ENCODE data around the gene LAMA5. TPM values are rescaled to one million over a fixed set of nuclear protein-coding genes. Genes with fewer than 3 reads are reported as not detected.

The LAMA5 gene
- total RNA-seq, 2 experiments from 2014 or later = 53.3 to 162 TPM

- DNase-seq (ENCODE audit: low spot score) = no peak
- Histone ChIP-seq H3K79me2 (ENCODE audit: insufficient read depth, low read depth, low read length) (peaks cover 7% of the 10 kb centered on the region; the same call in 1 of the 2 replicates), H3K9me3 (ENCODE audit: low read length) (no peaks in the 10 kb centered on the region), H2AFZ (ENCODE audit: low read length) (no peak overlapping the region), H3K9me2 (ENCODE audit: insufficient read depth, low read length) (no peaks in the 10 kb centered on the region), H3K27ac (ENCODE audit: low read depth, low read length, poor library complexity, severe bottlenecking) (no peak overlapping the region), H3K36me3 (ENCODE audit: insufficient read depth, low read length) (peaks cover 9% of the 10 kb centered on the region; the same call in 1 of the 2 replicates), H3K4me1 (ENCODE audit: insufficient read depth, low read length, poor library complexity, severe bottlenecking) (peaks cover 32% of the 10 kb centered on the region), H4K20me1 (ENCODE audit: insufficient read depth, low read length) (no peaks in the 10 kb centered on the region), H3K4me2 (ENCODE audit: low read length) (no peak overlapping the region), H3K4me3 (ENCODE audit: low read depth, low read length, poor library complexity, severe bottlenecking) (no peak overlapping the region)
- intact Hi-C loops (cut with micrococcal nuclease; ENCODE audit: unreplicated experiment) = loop anchor here (5.0 to 10.0 kb wide), 2 partner anchors 340 to 388 kb away; partner anchors contain the start of gene TAF4
- no TSS peak for BruUV-seq (replicated peaks)
- TF ChIP-seq EZH2phosphoT487 (IDR thresholded peaks at IDR 0.05; ENCODE audit: borderline replicate concordance, low read depth, low read length) = no peak
- TF ChIP-seq, protein P1, sequence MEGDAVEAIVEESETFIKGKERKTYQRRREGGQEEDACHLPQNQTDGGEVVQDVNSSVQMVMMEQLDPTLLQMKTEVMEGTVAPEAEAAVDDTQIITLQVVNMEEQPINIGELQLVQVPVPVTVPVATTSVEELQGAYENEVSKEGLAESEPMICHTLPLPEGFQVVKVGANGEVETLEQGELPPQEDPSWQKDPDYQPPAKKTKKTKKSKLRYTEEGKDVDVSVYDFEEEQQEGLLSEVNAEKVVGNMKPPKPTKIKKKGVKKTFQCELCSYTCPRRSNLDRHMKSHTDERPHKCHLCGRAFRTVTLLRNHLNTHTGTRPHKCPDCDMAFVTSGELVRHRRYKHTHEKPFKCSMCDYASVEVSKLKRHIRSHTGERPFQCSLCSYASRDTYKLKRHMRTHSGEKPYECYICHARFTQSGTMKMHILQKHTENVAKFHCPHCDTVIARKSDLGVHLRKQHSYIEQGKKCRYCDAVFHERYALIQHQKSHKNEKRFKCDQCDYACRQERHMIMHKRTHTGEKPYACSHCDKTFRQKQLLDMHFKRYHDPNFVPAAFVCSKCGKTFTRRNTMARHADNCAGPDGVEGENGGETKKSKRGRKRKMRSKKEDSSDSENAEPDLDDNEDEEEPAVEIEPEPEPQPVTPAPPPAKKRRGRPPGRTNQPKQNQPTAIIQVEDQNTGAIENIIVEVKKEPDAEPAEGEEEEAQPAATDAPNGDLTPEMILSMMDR (conservative IDR thresholded peaks at IDR 0.05; ENCODE audit: low read length) = no peak
- ChIA-PET POLR2A (no interaction called here), CTCF (ENCODE audit: unreplicated experiment) (no interaction called here)
Measured at GRCh38 chr20:62404761-62405107, 37.6 kb upstream of the LAMA5 start.

DNA sequence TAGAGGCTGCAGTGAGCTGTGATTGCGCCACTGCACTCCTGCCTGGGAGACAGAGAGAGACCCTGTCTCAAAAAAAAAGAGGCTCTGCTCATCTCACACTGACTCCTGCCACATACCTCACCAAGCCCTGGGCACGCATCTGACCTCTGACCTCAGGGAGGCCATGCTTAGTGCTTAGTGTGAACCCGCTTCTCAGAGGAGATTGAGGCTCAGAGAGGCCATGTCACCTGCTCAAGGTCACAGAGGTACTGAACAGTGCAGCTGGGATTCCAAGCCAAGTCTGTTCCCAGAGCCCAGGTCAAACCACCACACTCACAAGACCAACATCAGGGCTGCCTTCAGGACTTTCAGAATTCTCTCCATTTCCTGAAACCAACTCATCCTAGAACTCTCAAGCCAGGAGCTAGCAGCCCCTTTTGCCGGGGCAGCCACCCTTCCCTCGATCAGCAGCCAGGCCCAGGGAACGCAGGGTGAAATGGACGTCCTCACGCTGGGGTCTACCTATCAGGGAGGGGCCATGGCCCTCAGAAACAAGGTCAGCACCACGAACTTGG, 37.1 kb upstream of the LAMA5 start:
- Histone ChIP-seq H3K4me3 (ENCODE audit: low read depth, low read length, poor library complexity, severe bottlenecking) (no peak overlapping the region), H3K4me2 (ENCODE audit: low read length) (no peak overlapping the region; the same call in 1 of the 2 replicates), H3K36me3 (ENCODE audit: insufficient read depth, low read length) (peaks cover 9% of the 10 kb centered on the region; the same call in 1 of the 2 replicates), H3K9me3 (ENCODE audit: low read length) (no peaks in the 10 kb centered on the region), H4K20me1 (ENCODE audit: insufficient read depth, low read length) (no peaks in the 10 kb centered on the region), H3K79me2 (ENCODE audit: insufficient read depth, low read depth, low read length) (peaks cover 7% of the 10 kb centered on the region; the same call in 1 of the 2 replicates), H3K9me2 (ENCODE audit: insufficient read depth, low read length) (no peaks in the 10 kb centered on the region), H3K27ac (ENCODE audit: low read depth, low read length, poor library complexity, severe bottlenecking) (no peak overlapping the region), H3K4me1 (ENCODE audit: insufficient read depth, low read length, poor library complexity, severe bottlenecking) (peaks cover 26% of the 10 kb centered on the region), H2AFZ (ENCODE audit: low read length) (no peak overlapping the region)
- no peak for DNase-seq (ENCODE audit: low spot score)
- no TSS peak for BruUV-seq (replicated peaks)
- intact Hi-C loops (cut with micrococcal nuclease; ENCODE audit: unreplicated experiment) = loop anchor here (10.0 kb wide), 1 partner anchor 339 kb away; the partner anchor contains the start of gene TAF4
- ChIA-PET CTCF (ENCODE audit: unreplicated experiment) (no interaction called here), POLR2A (no interaction called here)
- TF ChIP-seq EZH2phosphoT487 (IDR thresholded peaks at IDR 0.05; ENCODE audit: borderline replicate concordance, low read depth, low read length) = no peak
- TF ChIP-seq, protein P1 (conservative IDR thresholded peaks at IDR 0.05; ENCODE audit: low read length) = no peak

GRCh38 chr20:62403331-62403730, 36.2 kb upstream of the LAMA5 start:
- intact Hi-C loops (cut with micrococcal nuclease; ENCODE audit: unreplicated experiment) = loop anchor here (10.0 kb wide), 1 partner anchor 339 kb away; the partner anchor contains the start of gene TAF4
- Histone ChIP-seq H3K27ac (ENCODE audit: low read depth, low read length, poor library complexity, severe bottlenecking) (no peak overlapping the region), H4K20me1 (ENCODE audit: insufficient read depth, low read length) (no peaks in the 10 kb centered on the region), H3K4me3 (ENCODE audit: low read depth, low read length, poor library complexity, severe bottlenecking) (no peak overlapping the region), H2AFZ (ENCODE audit: low read length) (no peak overlapping the region), H3K9me2 (ENCODE audit: insufficient read depth, low read length) (no peaks in the 10 kb centered on the region), H3K4me1 (ENCODE audit: insufficient read depth, low read length, poor library complexity, severe bottlenecking) (peaks cover 20% of the 10 kb centered on the region), H3K9me3 (ENCODE audit: low read length) (no peaks in the 10 kb centered on the region), H3K36me3 (ENCODE audit: insufficient read depth, low read length) (peaks cover 15% of the 10 kb centered on the region; the same call in 1 of the 2 replicates), H3K79me2 (ENCODE audit: insufficient read depth, low read depth, low read length) (peaks cover 7% of the 10 kb centered on the region; the same call in 1 of the 2 replicates), H3K4me2 (ENCODE audit: low read length) (no peak overlapping the region)
- no peak for DNase-seq (ENCODE audit: low spot score)
- ChIA-PET CTCF (ENCODE audit: unreplicated experiment) (no interaction called here), POLR2A (no interaction called here)
- no peak for TF ChIP-seq EZH2phosphoT487 (IDR thresholded peaks at IDR 0.05; ENCODE audit: borderline replicate concordance, low read depth, low read length)
- TF ChIP-seq, protein P1 (conservative IDR thresholded peaks at IDR 0.05; ENCODE audit: low read length) = no peak
- no TSS peak for BruUV-seq (replicated peaks)

Data from OCI-LY7 (cell line).